Esophagus muscularis mucosa (tissue), 4 donors: ENCODE data around the gene SPINK2.

Experiments
- CTCF ChIP-seq, 3 experiments: fragments of 200-600 bp in 2 of 3; fragments of 450-650 bp in 1 of 3; sonication (generic) in 2 of 3; IDR thresholded peaks; one replicate each; pipeline ENCODE4 v1.5.1; 2017 to 2019; ENCODE audit warnings: antibody characterized with exemption in 3 of 3, mild to moderate bottlenecking in 2 of 3, moderate library complexity in 1 of 3
- EP300 ChIP-seq: sonication (generic); formaldehyde crosslinking; IDR thresholded peaks from one replicate; pipeline ENCODE4 v1.6.1; 2017; ENCODE audit warnings: antibody characterized with exemption
- POLR2A ChIP-seq: fragments of 450-650 bp; IDR thresholded peaks from one replicate; pipeline ENCODE4 v1.6.1; 2017; ENCODE audit warnings: antibody characterized with exemption, moderate library complexity, mild to moderate bottlenecking, low read depth
- POLR2AphosphoS5 ChIP-seq, 2 donors: sonication (generic); formaldehyde crosslinking; IDR thresholded peaks; one replicate each; pipeline ENCODE4 v1.6.1; 2017; ENCODE audit warnings: antibody characterized with exemption in 2 of 2

GRCh38 chr4:56863441-56864139 is 42.1 kb upstream of the SPINK2 start:
- no peak for TF ChIP-seq CTCF (IDR thresholded peaks at IDR 0.05)
- no peak for TF ChIP-seq EP300
- TF ChIP-seq POLR2A: no peak
- TF ChIP-seq POLR2AphosphoS5 (IDR thresholded peaks at IDR 0.05): no peak
